ENCODE results near the gene ACP4.

DNA sequence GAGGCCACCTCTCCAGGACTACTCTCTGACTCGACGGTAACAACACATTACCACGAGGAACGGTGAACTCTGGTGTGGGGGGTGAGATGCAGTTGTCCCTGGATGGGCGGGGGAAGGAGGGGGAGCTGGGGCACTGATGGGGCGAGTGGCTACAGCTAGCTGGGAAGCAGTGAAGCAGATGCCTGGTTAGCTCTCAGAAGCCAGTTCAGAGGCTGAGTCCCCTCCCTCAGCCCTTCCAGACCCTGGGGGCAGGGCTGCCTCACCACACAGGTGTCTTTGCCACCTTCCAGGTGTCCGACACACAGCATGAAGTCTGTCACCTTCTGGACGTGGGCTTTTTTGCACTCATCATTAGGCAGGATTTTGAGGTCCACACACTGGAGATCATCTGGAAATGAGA, 29.4 kb downstream of the ACP4 start:
- TF ChIP-seq CTCF (IDR thresholded peaks at IDR 0.05) (no peak), ZFX (IDR thresholded peaks at IDR 0.05; ENCODE audit: borderline replicate concordance) (no peak)

All from 22Rv1 (cell line).